OCI-LY7 (cell line): ENCODE data around the gene CEP126.

Source experiments
- EZH2phosphoT487 ChIP-seq: fragments of 200-600 bp; sonication (generic); IDR thresholded peaks from 2 replicates; pipeline ENCODE4 v1.6.1; 2018; ENCODE audit warnings: low read depth, borderline replicate concordance, mild to moderate bottlenecking, mixed run types, antibody characterized with exemption, low read length, moderate library complexity, mixed read lengths
- TF ChIP-seq, protein P1 (sequence below): fragments of 200-600 bp; sonication (generic); conservative IDR thresholded peaks from 2 replicates; pipeline ENCODE4 v1.5.1; 2014; ENCODE audit warnings: mild to moderate bottlenecking, antibody characterized with exemption, low read length, moderate library complexity, mixed read lengths

DNA sequence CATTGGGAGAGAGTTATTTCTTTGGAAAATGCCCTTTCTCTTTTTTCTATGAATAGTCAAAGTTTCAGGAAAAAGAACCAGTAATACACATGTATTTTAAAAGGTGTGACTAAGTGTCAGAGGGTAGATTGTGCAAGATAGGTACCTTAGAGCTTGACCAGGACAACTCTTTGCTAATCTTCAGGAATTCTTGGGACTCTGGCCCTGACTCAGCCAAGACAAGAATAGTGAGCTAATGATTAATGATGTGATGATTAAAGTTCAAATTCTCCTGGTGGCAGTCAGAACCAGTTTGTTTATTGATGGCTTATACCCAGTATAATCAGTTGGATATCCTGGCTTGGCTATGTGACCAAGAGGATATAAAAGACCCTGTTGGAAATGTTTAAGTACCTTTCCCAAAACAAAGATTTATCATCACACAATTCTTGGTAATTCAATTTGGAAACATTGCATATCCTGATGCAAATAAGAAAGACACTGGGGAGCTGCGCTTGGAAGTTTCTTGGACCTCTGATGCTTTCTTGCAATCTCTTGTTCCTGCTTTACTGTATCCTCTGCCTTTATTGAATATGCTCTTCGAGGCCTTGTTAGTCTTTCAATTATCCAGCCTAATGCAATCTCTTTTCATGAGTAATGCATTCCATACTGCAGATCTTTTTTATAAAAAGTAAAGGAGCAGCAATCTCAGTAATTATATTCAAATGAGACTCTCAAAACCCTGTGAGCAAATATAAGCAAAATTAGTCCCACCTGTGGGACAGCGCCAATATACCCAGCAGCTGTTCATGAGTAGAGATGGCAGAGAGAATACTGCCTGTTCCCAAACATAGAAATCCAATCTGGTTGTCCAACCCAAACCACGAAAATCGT, 48.0 kb upstream of the CEP126 start:
- TF ChIP-seq, protein P1, sequence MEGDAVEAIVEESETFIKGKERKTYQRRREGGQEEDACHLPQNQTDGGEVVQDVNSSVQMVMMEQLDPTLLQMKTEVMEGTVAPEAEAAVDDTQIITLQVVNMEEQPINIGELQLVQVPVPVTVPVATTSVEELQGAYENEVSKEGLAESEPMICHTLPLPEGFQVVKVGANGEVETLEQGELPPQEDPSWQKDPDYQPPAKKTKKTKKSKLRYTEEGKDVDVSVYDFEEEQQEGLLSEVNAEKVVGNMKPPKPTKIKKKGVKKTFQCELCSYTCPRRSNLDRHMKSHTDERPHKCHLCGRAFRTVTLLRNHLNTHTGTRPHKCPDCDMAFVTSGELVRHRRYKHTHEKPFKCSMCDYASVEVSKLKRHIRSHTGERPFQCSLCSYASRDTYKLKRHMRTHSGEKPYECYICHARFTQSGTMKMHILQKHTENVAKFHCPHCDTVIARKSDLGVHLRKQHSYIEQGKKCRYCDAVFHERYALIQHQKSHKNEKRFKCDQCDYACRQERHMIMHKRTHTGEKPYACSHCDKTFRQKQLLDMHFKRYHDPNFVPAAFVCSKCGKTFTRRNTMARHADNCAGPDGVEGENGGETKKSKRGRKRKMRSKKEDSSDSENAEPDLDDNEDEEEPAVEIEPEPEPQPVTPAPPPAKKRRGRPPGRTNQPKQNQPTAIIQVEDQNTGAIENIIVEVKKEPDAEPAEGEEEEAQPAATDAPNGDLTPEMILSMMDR = no peak
- TF ChIP-seq EZH2phosphoT487 = no peak
